ENCODE results near the gene PPP1R9A. TPM values are rescaled to one million over a fixed set of nuclear protein-coding genes. Genes with fewer than 3 reads are reported as not detected.

The PPP1R9A gene
- total RNA-seq, 4 donors from 2014 or later = 22.4 to 27.5 (median 23.3) TPM

DNA sequence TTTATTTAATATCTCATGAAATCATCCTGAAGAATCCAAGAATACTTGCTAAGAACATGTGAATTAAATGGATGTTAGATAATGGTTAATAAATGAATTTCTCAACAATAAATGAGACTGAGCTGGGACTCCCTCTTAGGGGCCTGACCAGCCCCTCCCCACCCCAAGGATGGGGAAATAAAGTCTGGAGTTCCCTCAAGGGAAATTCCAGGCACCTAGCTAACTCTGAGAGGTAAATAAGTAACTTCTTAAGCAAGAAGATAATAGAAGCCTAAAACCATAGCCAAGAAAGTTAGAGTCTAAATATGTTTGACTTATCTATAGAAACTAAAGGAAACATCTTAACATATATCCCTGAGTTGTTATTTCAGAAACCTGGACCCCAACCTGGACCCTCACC is 32.2 kb upstream of the PPP1R9A start:
- DNase-seq (ENCODE audit: extremely low spot score) = no peak
- intact Hi-C loops (cut with DNase I) = no loop called here
- no peaks in the 10 kb centered on the region for H3K4me1 ChIP-seq
- peaks cover 0 to 10% (median 7%) of the 10 kb centered on the region in 4 donors for H3K9me3 ChIP-seq
- H3K27me3 ChIP-seq = no peaks in the 10 kb centered on the region
- no peak overlapping the region for H3K4me3 ChIP-seq
- TF ChIP-seq POLR2AphosphoS5 (IDR thresholded peaks at IDR 0.05) (no peak), POLR2A (IDR thresholded peaks at IDR 0.05; ENCODE audit: low read depth) (no peak), EP300 (IDR thresholded peaks at IDR 0.05) (no peak)
- TF ChIP-seq, protein P1, sequence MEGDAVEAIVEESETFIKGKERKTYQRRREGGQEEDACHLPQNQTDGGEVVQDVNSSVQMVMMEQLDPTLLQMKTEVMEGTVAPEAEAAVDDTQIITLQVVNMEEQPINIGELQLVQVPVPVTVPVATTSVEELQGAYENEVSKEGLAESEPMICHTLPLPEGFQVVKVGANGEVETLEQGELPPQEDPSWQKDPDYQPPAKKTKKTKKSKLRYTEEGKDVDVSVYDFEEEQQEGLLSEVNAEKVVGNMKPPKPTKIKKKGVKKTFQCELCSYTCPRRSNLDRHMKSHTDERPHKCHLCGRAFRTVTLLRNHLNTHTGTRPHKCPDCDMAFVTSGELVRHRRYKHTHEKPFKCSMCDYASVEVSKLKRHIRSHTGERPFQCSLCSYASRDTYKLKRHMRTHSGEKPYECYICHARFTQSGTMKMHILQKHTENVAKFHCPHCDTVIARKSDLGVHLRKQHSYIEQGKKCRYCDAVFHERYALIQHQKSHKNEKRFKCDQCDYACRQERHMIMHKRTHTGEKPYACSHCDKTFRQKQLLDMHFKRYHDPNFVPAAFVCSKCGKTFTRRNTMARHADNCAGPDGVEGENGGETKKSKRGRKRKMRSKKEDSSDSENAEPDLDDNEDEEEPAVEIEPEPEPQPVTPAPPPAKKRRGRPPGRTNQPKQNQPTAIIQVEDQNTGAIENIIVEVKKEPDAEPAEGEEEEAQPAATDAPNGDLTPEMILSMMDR (IDR thresholded peaks at IDR 0.05) = no peak
- no peaks in the 10 kb centered on the region for H3K36me3 ChIP-seq
- no peak overlapping the region for H3K27ac ChIP-seq (replicated peaks in 1 of 4)

DNA sequence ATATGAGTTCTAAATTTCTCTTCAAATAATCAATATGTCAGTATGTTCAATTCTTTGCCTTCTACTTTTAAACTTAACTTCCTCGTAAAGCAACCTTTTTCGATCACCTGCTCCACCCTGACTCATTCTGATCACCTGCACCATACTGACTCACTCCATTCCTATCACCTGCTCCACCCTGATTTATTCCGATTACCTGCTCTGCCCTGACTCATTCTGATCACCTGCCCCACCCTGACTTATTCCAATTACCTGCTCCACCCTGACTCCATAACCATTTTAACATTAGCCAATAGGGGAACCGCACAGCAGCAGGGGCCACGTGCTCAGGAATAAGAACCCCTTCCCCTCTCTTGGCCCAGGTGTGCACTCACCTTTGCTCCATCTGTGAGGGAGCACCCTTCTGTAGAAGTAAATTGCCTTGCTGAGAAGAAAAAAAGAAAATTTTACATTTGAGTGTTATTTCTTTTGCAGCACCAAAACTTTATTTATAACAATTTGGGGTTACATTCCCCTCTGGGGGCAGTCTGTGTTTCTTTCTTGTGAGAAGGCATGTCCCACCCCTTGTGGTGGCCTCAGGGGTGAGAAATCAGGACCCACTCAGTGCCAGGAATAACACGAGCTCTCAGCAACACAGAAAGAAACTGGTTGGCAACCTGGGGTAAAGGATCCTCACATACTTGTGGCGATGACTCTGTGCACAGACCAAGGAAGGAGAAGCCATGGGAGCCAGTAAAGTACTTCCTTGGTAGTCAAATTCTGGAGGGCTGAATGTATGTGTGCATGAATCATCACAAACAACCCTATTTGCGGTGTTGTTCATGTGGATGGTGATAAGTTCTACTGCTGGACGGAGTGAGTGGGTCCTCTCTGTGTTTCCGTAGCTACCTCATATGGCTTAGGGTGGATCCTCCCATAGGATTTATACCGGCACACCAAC is 29.4 kb upstream of the PPP1R9A start:
- H3K36me3 ChIP-seq = no peaks in the 10 kb centered on the region
- no peak overlapping the region for H3K4me3 ChIP-seq
- TF ChIP-seq, protein P1 (IDR thresholded peaks at IDR 0.05) = no peak
- TF ChIP-seq POLR2AphosphoS5 (IDR thresholded peaks at IDR 0.05) (no peak), POLR2A (IDR thresholded peaks at IDR 0.05; ENCODE audit: low read depth) (no peak)
- H3K27ac ChIP-seq (replicated peaks in 1 of 4) = no peak overlapping the region
- no peak for DNase-seq (ENCODE audit: extremely low spot score)
- WGBS = 87% methylated on average over 11 of the region's 11 CpGs
- no peaks in the 10 kb centered on the region for H3K4me1 ChIP-seq
- peaks cover 0 to 10% (median 7%) of the 10 kb centered on the region in 4 donors for H3K9me3 ChIP-seq
- intact Hi-C loops (cut with DNase I) = no loop called here
- H3K27me3 ChIP-seq = no peaks in the 10 kb centered on the region

GRCh38 chr7:94882891-94883290 is 24.5 kb upstream of the PPP1R9A start:
- TF ChIP-seq POLR2A (IDR thresholded peaks at IDR 0.05; ENCODE audit: low read depth) (no peak), POLR2AphosphoS5 (IDR thresholded peaks at IDR 0.05) (no peak), EP300 (IDR thresholded peaks at IDR 0.05) (no peak)
- TF ChIP-seq, protein P1 (IDR thresholded peaks at IDR 0.05) = no peak
- WGBS = 46% methylated on average over 2 of the region's 2 CpGs

DNA sequence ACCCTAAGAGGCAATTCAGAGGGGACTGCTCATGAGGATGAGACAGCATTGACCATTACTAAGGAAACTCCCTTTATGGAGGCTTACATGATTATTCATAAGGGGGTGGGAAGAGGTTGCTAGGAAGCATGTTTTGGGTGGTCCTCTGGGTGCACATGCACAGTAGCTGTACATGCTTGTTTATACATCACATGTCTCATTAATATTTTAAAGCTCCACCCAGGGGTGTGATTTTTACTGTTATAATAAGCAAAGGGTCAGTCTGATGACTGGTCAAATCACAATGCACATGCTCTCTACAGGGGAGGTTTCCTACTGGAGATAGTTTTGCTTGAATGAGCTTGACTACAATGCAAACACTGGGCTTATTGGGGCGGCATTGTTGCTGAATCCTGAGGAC is 23.8 kb upstream of the PPP1R9A start:
- WGBS = 92% methylated on average over 1 of the region's 1 CpG
- Histone ChIP-seq H3K4me3 (no peak overlapping the region), H3K27me3 (no peaks in the 10 kb centered on the region), H3K9me3 (peaks cover 0 to under 1% (median 0%) of the 10 kb centered on the region in 4 donors), H3K4me1 (peaks cover 0 to 6% (median 4%) of the 10 kb centered on the region in 4 donors), H3K36me3 (no peaks in the 10 kb centered on the region), H3K27ac (replicated peaks in 1 of 4) (no peak overlapping the region)
- intact Hi-C loops (cut with DNase I) = no loop called here
- TF ChIP-seq, protein P1 (IDR thresholded peaks at IDR 0.05) = no peak
- no peak for TF ChIP-seq POLR2A (IDR thresholded peaks at IDR 0.05; ENCODE audit: low read depth)
- TF ChIP-seq EP300 (IDR thresholded peaks at IDR 0.05) = no peak
- TF ChIP-seq POLR2AphosphoS5 (IDR thresholded peaks at IDR 0.05) = no peak
- DNase-seq (ENCODE audit: extremely low spot score) = no peak

More at GRCh38 chr7:94882891-94883290, 24.5 kb upstream of the PPP1R9A start:
- DNase-seq (ENCODE audit: extremely low spot score) = no peak
- Histone ChIP-seq H3K27me3 (no peaks in the 10 kb centered on the region), H3K4me3 (no peak overlapping the region), H3K27ac (replicated peaks in 1 of 4) (no peak overlapping the region), H3K36me3 (no peaks in the 10 kb centered on the region), H3K9me3 (peaks cover 0 to 7% (median 4%) of the 10 kb centered on the region in 4 donors), H3K4me1 (no peaks in the 10 kb centered on the region)
- intact Hi-C loops (cut with DNase I) = no loop called here

Measured in esophagus muscularis mucosa (tissue), 4 donors.